WTC11 (cell line): Measurements from ENCODE around the gene OGFR.

Source experiments
- ATF2 ChIP-seq: sonication (generic); formaldehyde crosslinking; IDR thresholded peaks from 2 replicates; pipeline ENCODE4 v1.8.1; 2022; ENCODE audit warnings: low read depth, missing genetic modification reagents, borderline replicate concordance
- ATF3 ChIP-seq: sonication (generic); formaldehyde crosslinking; conservative IDR thresholded peaks from 2 replicates; pipeline ENCODE4 v1.8.1; 2022; ENCODE audit warnings: mild to moderate bottlenecking, missing genetic modification reagents
- CREB1 ChIP-seq: sonication (generic); formaldehyde crosslinking; IDR thresholded peaks from 2 replicates; pipeline ENCODE4 v1.8.0; 2023; ENCODE audit warnings: mild to moderate bottlenecking, missing genetic modification reagents
- CREM ChIP-seq: sonication (generic); formaldehyde crosslinking; IDR thresholded peaks from 2 replicates; pipeline ENCODE4 v1.8.1; 2022; ENCODE audit warnings: mild to moderate bottlenecking, missing genetic modification reagents, moderate library complexity
- CTCF ChIP-seq: fragments of 200-600 bp; IDR thresholded peaks from 2 replicates; pipeline ENCODE4 v1.8.0; 2022; ENCODE audit warnings: antibody characterized with exemption
- TF ChIP-seq, protein P1 (sequence below): fragments of 250-450 bp; sonication (Bioruptor Pico); IDR thresholded peaks from 2 replicates; pipeline ENCODE4 v1.9.0; 2021; ENCODE audit warnings: mild to moderate bottlenecking

DNA sequence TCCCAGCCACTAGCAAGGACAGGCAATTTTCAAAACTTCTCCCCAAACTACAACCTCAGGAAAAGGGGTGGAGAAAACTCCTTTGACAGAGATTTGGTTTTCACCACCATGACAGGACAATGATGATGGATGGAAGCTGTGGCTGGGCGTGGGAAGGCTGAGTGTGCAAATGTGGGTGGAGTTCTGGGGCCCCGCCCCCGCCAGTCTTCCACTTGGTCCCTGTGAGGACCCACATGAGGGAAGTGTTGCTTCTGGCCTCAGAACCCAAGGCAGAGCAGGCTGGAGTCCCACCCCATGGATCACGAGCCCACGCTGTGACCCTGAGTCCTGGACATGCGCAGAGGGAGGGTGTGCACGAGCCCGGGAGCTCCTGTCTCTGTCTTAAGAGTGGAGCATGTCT, 29.9 kb upstream of the OGFR start:
- TF ChIP-seq CTCF (no peak), ATF3 (CRISPR knock-in tag) (no peak), ATF2 (no peak), CREB1 (CRISPR knock-in tag) (no peak), CREM (CRISPR knock-in tag) (no peak)
- TF ChIP-seq, protein P1, sequence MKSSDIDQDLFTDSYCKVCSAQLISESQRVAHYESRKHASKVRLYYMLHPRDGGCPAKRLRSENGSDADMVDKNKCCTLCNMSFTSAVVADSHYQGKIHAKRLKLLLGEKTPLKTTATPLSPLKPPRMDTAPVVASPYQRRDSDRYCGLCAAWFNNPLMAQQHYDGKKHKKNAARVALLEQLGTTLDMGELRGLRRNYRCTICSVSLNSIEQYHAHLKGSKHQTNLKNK (CRISPR knock-in tag): no peak
